Osteoblast (primary cell): ENCODE data around the gene NFATC3. TPM values are rescaled to one million over a fixed set of nuclear protein-coding genes. Genes with fewer than 3 reads are reported as not detected.
A peak's percentile ranks its signal among the peaks of the same experiment; 100 is the strongest.

ENCODE experiments used
- DNase-seq: peaks from one replicate; pipeline ENCODE4 v3.0.0; 2011; ENCODE audit warnings: low spot score, mixed read lengths; ENCODE audit not compliant: insufficient read length; ENCODE audit errors: missing footprints
- H2AFZ ChIP-seq: 2 replicates; pipeline ENCODE4 v1.6.0; 2011; ENCODE audit warnings: mild to moderate bottlenecking, low read length
- H3K27ac ChIP-seq: 2 replicates; pipeline ENCODE4 v1.5.1; 2011; ENCODE audit warnings: mild to moderate bottlenecking, low read depth, low read length, moderate library complexity
- H3K27me3 ChIP-seq: 2 replicates; pipeline ENCODE4 v1.6.0; 2012; ENCODE audit warnings: mild to moderate bottlenecking, control low read depth, inconsistent platforms, low read length, moderate library complexity; ENCODE audit not compliant: insufficient read depth
- H3K36me3 ChIP-seq: 2 replicates; pipeline ENCODE4 v1.5.1; 2011; ENCODE audit warnings: mild to moderate bottlenecking, low read length, control low read depth, moderate library complexity; ENCODE audit not compliant: insufficient read depth
- H3K4me1 ChIP-seq: 2 replicates; pipeline ENCODE4 v1.5.1; 2011; ENCODE audit warnings: mild to moderate bottlenecking, low read length, control low read depth, moderate library complexity; ENCODE audit not compliant: insufficient read depth
- H3K4me2 ChIP-seq: 2 replicates; pipeline ENCODE4 v1.6.0; 2011; ENCODE audit warnings: mild to moderate bottlenecking, low read length; ENCODE audit not compliant: insufficient read depth
- H3K4me3 ChIP-seq: fragments of 200-600 bp; sonication (generic); 3 replicates; pipeline ENCODE4 v1.5.1; 2012; ENCODE audit warnings: mild to moderate bottlenecking, low read length, inconsistent platforms; ENCODE audit not compliant: insufficient read depth
- H3K79me2 ChIP-seq: 2 replicates; pipeline ENCODE4 v1.6.0; 2012; ENCODE audit warnings: mild to moderate bottlenecking, low read length, control low read depth, inconsistent platforms; ENCODE audit not compliant: insufficient read depth
- H3K9me3 ChIP-seq: 2 replicates; pipeline ENCODE4 v1.5.1; 2011; ENCODE audit warnings: low read depth, low read length, control low read depth
- H4K20me1 ChIP-seq: 2 replicates; pipeline ENCODE4 v1.6.0; 2012; ENCODE audit warnings: mild to moderate bottlenecking, low read length, control low read depth; ENCODE audit not compliant: insufficient read depth
- CTCF ChIP-seq: IDR thresholded peaks from 2 replicates; pipeline ENCODE4 v1.5.1; 2011; ENCODE audit warnings: mild to moderate bottlenecking, low read depth, low read length, moderate library complexity; ENCODE audit errors: extremely low read depth
- total RNA-seq: library from RNA; depleted of rRNA; stranded (reverse); fragments of >200 nt; gene quantifications from 2 replicates; pipeline ENCODE4 v1.2.3, GENCODE V29; 2012

Gene NFATC3
- total RNA-seq, 1 donor, result 36.2 TPM

DNA sequence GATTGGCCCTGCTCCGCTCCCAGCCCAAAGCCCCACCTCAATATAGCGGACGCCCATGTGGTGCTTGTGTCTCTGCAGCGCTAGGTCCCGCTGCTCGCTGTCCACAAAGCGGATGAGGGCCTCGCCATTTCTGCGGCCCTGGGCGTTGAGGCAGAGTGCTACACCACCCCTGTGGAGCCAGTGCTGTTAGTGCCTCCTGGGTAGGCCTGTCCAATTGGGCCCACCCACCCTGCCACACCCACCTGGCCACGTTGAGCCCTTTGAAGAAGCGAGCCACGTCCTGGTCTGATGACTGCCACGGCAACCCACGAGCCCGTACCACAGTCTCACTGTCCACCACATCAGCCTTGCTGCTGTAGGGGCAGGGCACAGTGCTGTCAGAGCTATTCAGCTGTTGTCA lies 147.2 kb downstream of the NFATC3 start:
- Histone ChIP-seq H2AFZ (no peak overlapping the region), H3K27me3 (no peaks in the 10 kb centered on the region), H3K27ac (no peak overlapping the region), H3K79me2 (no peaks in the 10 kb centered on the region), H3K4me1 (peaks cover 21% of the 10 kb centered on the region), H3K4me3 (no peak overlapping the region), H3K9me3 (no peaks in the 10 kb centered on the region), H4K20me1 (peaks cover 4% of the 10 kb centered on the region), H3K36me3 (no peaks in the 10 kb centered on the region), H3K4me2 (no peak overlapping the region)
- TF ChIP-seq CTCF, result no peak
- DNase-seq, result peak; percentile 74

- DNase-seq, result peak; percentile 59
- Histone ChIP-seq H3K79me2 (no peaks in the 10 kb centered on the region), H3K4me3 (no peak overlapping the region), H3K27me3 (no peaks in the 10 kb centered on the region), H3K4me1 (peaks cover 20% of the 10 kb centered on the region), H4K20me1 (peaks cover 4% of the 10 kb centered on the region), H3K4me2 (no peak overlapping the region), H3K36me3 (no peaks in the 10 kb centered on the region), H3K9me3 (no peaks in the 10 kb centered on the region), H2AFZ (no peak overlapping the region), H3K27ac (no peak overlapping the region)
- TF ChIP-seq CTCF, result no peak
Measured at GRCh38 chr16:68233085-68233834, 148.1 kb downstream of the NFATC3 start.

DNA sequence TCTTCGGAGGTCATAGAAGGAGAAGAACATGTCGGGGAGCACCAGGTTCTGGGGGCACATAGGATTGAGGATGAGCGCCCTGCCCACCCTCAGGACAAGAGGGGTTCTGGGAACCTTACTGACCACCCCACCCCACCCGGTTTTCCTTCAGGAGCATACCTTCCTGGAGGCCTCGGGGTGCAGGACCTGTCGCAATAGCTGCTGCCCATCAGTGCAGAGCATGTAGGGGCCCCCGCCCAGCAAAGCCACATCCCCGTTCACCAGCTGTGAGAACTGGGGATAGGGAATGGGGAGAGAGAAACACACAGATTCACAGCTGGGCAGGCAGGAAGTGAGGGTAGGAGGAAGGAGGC lies 148.6 kb downstream of the NFATC3 start:
- Histone ChIP-seq H3K4me2 (no peak overlapping the region), H3K36me3 (no peaks in the 10 kb centered on the region), H3K27ac (no peak overlapping the region), H3K4me1 (peaks cover 19% of the 10 kb centered on the region), H4K20me1 (peaks cover 4% of the 10 kb centered on the region), H3K79me2 (no peaks in the 10 kb centered on the region), H3K9me3 (no peaks in the 10 kb centered on the region), H3K4me3 (no peak overlapping the region), H2AFZ (no peak overlapping the region), H3K27me3 (no peaks in the 10 kb centered on the region)
- DNase-seq, result peak; percentile 50
- TF ChIP-seq CTCF, result no peak

GRCh38 chr16:68234188-68235107 lies 149.3 kb downstream of the NFATC3 start:
- no peak overlapping the region for H3K4me3 ChIP-seq
- no peaks in the 10 kb centered on the region for H3K9me3 ChIP-seq
- TF ChIP-seq CTCF, result no peak
- H3K4me1 ChIP-seq, result peaks cover 15% of the 10 kb centered on the region
- H2AFZ ChIP-seq, result no peak overlapping the region
- no peak overlapping the region for H3K27ac ChIP-seq
- peak; percentile 60 for DNase-seq
- H3K36me3 ChIP-seq, result no peaks in the 10 kb centered on the region
- H4K20me1 ChIP-seq, result peaks cover 4% of the 10 kb centered on the region
- no peak overlapping the region for H3K4me2 ChIP-seq
- H3K79me2 ChIP-seq, result no peaks in the 10 kb centered on the region
- no peaks in the 10 kb centered on the region for H3K27me3 ChIP-seq
